Brain microvascular endothelial cell (primary cell): Measurements from ENCODE around the gene PLPP6.

Experiments
- DNase-seq: peaks from one replicate; pipeline ENCODE4 v3.0.0-alpha.2; 2020
- H3K27ac ChIP-seq: fragments of 250-450 bp; sonication (Bioruptor Pico); 2 replicates; pipeline ENCODE4 v1.5.1; 2020; ENCODE audit warnings: mild to moderate bottlenecking, moderate library complexity
- H3K27me3 ChIP-seq: fragments of 250-450 bp; sonication (Bioruptor Pico); replicated peaks from 2 replicates; pipeline ENCODE4 v1.5.1; 2020; ENCODE audit warnings: mild to moderate bottlenecking
- H3K36me3 ChIP-seq: fragments of 250-450 bp; sonication (Bioruptor Pico); replicated peaks from 2 replicates; pipeline ENCODE4 v1.5.1; 2020; ENCODE audit warnings: mild to moderate bottlenecking
- H3K4me3 ChIP-seq: 2 replicates; pipeline ENCODE4 v1.5.1; 2011; ENCODE audit warnings: low read depth, mild to moderate bottlenecking, control low read depth, low read length, moderate library complexity
- in situ Hi-C: cut with HindIII; loops from 2 replicates; pipeline ENCODE4 v1.10.0; 2017; ENCODE audit warnings: low sequenced_read_pairs, low pct_ligation_motif_present
- TF ChIP-seq, protein P1 (sequence below): IDR thresholded peaks from 2 replicates; pipeline ENCODE4 v1.5.1; 2011; ENCODE audit warnings: low read depth, mild to moderate bottlenecking, moderate library complexity, low read length, control low read depth, inconsistent platforms; ENCODE audit errors: missing control alignments

Gene PLPP6

DNA sequence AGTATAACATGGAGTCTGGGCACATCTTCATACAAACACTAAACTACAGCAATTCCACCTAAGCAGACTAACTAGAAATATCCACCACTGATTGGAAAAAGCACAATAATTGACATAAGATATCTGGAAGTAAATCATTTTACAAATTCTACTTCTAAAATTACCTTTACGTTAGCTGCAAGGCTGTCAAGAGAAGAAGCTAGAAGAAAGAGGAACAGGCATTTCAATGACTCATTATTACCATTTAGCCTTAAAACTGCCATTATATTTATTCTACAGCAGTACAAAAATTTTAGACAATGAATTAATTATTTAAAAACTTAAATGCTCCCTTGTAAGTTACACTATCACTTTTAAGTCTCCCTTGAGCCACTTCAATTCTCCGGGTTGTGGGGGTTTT, 43.4 kb upstream of the PLPP6 start:
- in situ Hi-C loops = no loop called here
- TF ChIP-seq, protein P1, sequence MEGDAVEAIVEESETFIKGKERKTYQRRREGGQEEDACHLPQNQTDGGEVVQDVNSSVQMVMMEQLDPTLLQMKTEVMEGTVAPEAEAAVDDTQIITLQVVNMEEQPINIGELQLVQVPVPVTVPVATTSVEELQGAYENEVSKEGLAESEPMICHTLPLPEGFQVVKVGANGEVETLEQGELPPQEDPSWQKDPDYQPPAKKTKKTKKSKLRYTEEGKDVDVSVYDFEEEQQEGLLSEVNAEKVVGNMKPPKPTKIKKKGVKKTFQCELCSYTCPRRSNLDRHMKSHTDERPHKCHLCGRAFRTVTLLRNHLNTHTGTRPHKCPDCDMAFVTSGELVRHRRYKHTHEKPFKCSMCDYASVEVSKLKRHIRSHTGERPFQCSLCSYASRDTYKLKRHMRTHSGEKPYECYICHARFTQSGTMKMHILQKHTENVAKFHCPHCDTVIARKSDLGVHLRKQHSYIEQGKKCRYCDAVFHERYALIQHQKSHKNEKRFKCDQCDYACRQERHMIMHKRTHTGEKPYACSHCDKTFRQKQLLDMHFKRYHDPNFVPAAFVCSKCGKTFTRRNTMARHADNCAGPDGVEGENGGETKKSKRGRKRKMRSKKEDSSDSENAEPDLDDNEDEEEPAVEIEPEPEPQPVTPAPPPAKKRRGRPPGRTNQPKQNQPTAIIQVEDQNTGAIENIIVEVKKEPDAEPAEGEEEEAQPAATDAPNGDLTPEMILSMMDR = no peak
- no peak overlapping the region for H3K4me3 ChIP-seq
- DNase-seq = no peak
- H3K36me3 ChIP-seq = no peaks in the 10 kb centered on the region
- no peak overlapping the region for H3K27ac ChIP-seq
- H3K27me3 ChIP-seq = no peaks in the 10 kb centered on the region

DNA sequence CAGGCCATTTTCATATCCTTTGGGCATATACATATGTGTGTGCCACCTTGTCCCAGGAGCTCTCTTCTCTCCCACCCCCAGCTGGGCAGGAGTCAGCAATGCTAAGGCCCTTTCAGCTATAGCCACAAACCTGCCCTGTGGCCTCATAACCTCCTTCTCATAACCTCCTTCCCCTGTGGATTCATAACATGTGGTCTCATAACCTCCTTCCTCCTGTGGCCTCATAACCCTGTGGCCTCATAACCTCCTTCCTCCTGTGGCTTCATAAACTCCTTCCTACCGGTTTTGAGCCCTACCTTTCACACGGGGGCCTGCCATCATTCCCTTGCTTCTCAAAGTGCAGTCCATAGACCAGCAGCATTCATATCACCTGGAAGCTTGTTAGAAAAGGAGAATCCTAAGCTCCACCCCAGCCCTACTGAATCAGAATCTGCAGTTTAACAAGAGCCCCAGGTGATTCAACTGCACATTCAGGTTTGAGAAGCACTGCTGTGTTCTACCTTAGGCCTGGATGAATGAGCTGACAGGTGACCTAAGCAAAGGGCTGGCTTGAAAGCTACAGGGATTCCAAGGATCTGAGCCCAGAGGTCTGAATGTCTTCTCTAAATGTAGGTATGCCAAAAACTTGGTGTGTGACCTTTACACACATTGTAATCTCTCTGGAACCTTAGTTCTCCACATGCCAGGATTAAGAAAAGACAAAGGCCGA, 41.9 kb upstream of the PLPP6 start:
- Histone ChIP-seq H3K4me3 (no peak overlapping the region), H3K36me3 (no peaks in the 10 kb centered on the region), H3K27me3 (no peaks in the 10 kb centered on the region), H3K27ac (no peak overlapping the region)
- in situ Hi-C loops = no loop called here
- no peak for DNase-seq
- TF ChIP-seq, protein P1 = no peak

DNA sequence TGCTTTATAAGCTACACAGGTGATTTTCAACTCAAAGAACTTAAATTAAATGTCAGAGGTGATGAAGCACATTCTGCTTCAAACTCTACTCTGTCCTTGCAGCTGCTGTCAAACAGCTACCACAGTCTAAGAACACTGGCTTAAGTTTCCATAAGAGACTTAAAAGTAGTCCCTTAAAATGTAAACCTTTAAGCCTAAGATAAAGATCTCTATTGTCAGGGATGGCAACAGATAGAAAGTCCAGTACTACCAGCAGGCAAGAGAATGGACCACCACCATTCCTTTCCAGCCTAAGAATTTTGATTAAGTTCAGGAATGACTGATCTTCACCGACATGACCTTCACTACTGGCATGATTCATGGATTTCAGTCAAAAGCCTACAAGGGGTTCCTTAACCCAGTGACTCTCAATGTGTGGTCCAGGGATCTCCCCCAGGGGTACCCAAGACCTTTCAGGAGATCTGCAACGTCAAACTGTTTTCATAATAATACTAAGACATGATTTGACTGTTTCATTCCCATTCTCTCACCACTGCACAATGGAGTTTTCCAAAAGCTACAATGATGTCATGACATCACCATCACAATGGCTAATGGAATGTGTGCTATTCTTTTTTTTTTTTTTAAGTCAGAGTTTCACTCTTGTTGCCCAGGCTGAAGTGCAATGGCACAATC, 41.1 kb upstream of the PLPP6 start:
- H3K27me3 ChIP-seq = no peaks in the 10 kb centered on the region
- no peak overlapping the region for H3K4me3 ChIP-seq
- H3K27ac ChIP-seq = no peak overlapping the region
- peak; percentile 24 for DNase-seq
- in situ Hi-C loops = no loop called here
- TF ChIP-seq, protein P1 = no peak
- no peaks in the 10 kb centered on the region for H3K36me3 ChIP-seq

DNA sequence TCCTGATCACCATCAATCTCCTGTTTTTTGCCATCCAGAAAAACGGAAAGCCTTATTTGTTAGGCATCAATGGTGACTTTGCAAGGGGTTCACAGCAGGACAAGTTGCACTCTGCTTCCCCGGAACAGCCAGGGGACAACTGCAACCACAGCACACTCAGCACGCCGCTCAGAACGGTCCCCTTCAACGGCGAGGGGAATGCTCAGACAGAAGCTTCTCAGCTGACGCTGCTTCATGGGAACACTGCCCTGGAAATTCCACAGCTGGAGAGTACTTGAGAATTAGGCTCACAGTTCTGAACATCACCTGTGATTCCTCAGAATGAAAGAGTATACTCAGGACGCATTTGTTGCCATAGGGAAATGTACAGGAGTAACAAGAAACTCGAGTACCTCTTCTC, 40.1 kb upstream of the PLPP6 start:
- TF ChIP-seq, protein P1 = no peak
- Histone ChIP-seq H3K27me3 (no peaks in the 10 kb centered on the region), H3K36me3 (no peaks in the 10 kb centered on the region), H3K27ac (no peak overlapping the region), H3K4me3 (no peak overlapping the region)
- in situ Hi-C loops = no loop called here
- DNase-seq = no peak

DNA sequence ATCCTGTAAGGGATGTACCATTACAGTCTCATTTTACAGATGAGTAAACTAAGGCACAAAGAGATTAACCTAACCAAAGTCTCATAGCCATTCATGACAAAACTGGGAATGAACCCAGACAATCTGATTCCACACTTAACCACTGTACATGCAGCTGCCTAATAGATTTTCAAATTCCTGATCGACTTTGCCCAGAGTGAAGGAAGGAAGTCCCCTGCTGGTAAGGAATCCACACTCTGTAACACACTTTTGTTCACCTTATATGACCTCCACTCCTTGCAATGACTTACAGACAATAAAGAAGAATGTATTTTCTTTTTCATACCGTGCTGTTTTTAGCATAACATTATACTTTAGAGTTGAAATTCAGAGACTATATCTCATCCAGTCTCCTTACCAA, 31.3 kb upstream of the PLPP6 start:
- in situ Hi-C loops = no loop called here
- no peak overlapping the region for H3K27ac ChIP-seq
- no peaks in the 10 kb centered on the region for H3K27me3 ChIP-seq
- TF ChIP-seq, protein P1 = no peak
- H3K4me3 ChIP-seq = no peak overlapping the region
- DNase-seq = peak; percentile 7
- no peaks in the 10 kb centered on the region for H3K36me3 ChIP-seq
